Activated CD4-positive, alpha-beta T cell treated with anti-CD3 and anti-CD28 coated beads, Interleukin-10, Interleukin-2, amounts not matched to agents 100 ng/mL and 50 ng/mL, durations not matched to agents 16 hours and 8 hours (primary cell): Measurements from ENCODE around the gene YBX3.
A peak's percentile ranks its signal among the peaks of the same experiment; 100 is the strongest.

Experiments
- DNase-seq: peaks from one replicate; pipeline ENCODE4 v3.0.0-alpha.2; 2020

Gene YBX3

GRCh38 chr12:10721651-10722501 lies 1.2 kb downstream of the YBX3 start:
- DNase-seq = peak; percentile 81

GRCh38 chr12:10720974-10721650 lies 2.0 kb downstream of the YBX3 start:
- DNase-seq = no peak

- DNase-seq = no peak
These were observed 3.6 kb downstream of the YBX3 start for GRCh38 chr12:10719482-10719881.

- no peak for DNase-seq
These were observed 4.8 kb downstream of the YBX3 start for GRCh38 chr12:10718279-10718821.

- DNase-seq = no peak
These were observed 5.7 kb downstream of the YBX3 start for GRCh38 chr12:10717410-10717809.

- no peak for DNase-seq
These were observed 6.3 kb downstream of the YBX3 start for GRCh38 chr12:10716704-10717315.

- no peak for DNase-seq
These were observed 6.8 kb downstream of the YBX3 start for GRCh38 chr12:10716277-10716676.

GRCh38 chr12:10715491-10715890 lies 7.6 kb downstream of the YBX3 start:
- DNase-seq = peak; percentile 11

- no peak for DNase-seq
These were observed 13.3 kb downstream of the YBX3 start for GRCh38 chr12:10709808-10710207.

- DNase-seq = no peak
These were observed 14.3 kb downstream of the YBX3 start for GRCh38 chr12:10708862-10709261.

GRCh38 chr12:10705655-10706054 lies 17.5 kb downstream of the YBX3 start:
- no peak for DNase-seq

GRCh38 chr12:10701843-10702242 lies 21.3 kb downstream of the YBX3 start:
- DNase-seq = no peak

- DNase-seq = peak; percentile 24
These were observed 21.9 kb downstream of the YBX3 start for GRCh38 chr12:10701131-10701681.

- DNase-seq = no peak
These were observed 22.5 kb downstream of the YBX3 start for GRCh38 chr12:10700581-10700980.

GRCh38 chr12:10697862-10698261 lies 25.3 kb downstream of the YBX3 start:
- DNase-seq = no peak

GRCh38 chr12:10697156-10697555 lies 26.0 kb downstream of the YBX3 start:
- no peak for DNase-seq

GRCh38 chr12:10690906-10691305 lies 32.2 kb downstream of the YBX3 start:
- no peak for DNase-seq

GRCh38 chr12:10689146-10689545 lies 34.0 kb downstream of the YBX3 start:
- DNase-seq = no peak

- no peak for DNase-seq
These were observed 35.1 kb downstream of the YBX3 start for GRCh38 chr12:10688042-10688441.

GRCh38 chr12:10673659-10674384 lies 49.3 kb downstream of the YBX3 start, which contains the start of gene STYK1:
TSS of gene STYK1 (minus strand) at chr12:10674052. CDS start at chr12:10634618, 39,434 bp downstream.
- DNase-seq = peak; percentile 90

GRCh38 chr12:10672231-10672868 lies 50.8 kb downstream of the YBX3 start:
- DNase-seq = no peak

- no peak for DNase-seq
These were observed 53.6 kb downstream of the YBX3 start for GRCh38 chr12:10669533-10669932.
